NOMO-1 treated with dmso at 0.1 percent for 144 hours (cell line): ENCODE measurements around the gene CMTM7.
"Not testable (repeated sequence)": the region's sequence is repeated elsewhere in the genome, so short reads cannot be mapped to it uniquely, and the experiment has no call there.

Experiments
- DNase-seq: peaks from one replicate; lab custom pipeline; 2025; ENCODE audit not compliant: unreplicated experiment; lab: John Stamatoyannopoulos, UW

CMTM7 gene

DNA sequence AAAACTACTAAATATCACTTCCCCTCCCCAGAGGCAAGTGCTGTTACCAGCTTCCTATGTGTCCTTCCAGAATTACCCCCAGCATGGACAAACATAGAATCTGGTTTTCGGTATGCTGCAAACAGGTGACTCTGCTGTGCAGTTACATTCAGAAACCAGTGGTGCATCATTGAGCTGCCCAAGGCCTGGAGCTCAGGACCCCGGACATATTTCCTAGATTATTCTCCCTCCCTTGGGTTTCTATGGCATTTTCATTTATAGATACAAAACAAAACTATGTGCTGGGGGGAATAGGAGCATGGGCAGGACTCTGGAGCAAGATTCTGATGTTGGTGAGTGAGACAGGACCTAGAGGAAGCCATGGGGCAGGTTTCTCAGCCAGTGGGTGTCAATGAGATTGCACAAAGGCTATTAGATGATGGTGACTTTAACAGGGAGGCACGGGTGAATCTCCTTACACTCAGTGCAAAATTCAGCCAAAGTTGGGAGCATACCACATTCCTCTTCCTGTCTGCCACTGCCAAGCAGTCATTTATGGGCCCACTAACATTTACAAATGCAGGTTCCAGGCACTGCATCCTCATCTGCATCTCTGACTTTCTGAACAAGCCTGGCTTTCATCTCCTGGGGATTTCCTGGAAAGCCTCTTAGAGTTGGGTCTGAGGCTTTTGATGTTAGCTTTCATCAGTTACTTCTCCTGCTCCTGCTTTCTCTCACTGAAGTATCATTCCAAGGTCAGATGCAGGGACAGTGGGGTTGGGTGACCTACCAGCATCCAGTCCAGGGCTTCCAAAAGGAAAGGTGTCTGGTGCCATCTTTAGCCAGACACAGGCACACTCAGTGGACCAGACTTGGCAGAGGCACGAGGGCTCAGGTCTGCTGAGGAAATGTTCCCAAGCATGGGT, 44.5 kb downstream of the CMTM7 start:
- no peak for DNase-seq

- no peak for DNase-seq
Observed at GRCh38 chr3:32436816-32437189, 45.1 kb downstream of the CMTM7 start.

GRCh38 chr3:32437896-32438295, 46.2 kb downstream of the CMTM7 start:
- no peak for DNase-seq

GRCh38 chr3:32438596-32439344, 47.1 kb downstream of the CMTM7 start:
- DNase-seq = no peak

DNA sequence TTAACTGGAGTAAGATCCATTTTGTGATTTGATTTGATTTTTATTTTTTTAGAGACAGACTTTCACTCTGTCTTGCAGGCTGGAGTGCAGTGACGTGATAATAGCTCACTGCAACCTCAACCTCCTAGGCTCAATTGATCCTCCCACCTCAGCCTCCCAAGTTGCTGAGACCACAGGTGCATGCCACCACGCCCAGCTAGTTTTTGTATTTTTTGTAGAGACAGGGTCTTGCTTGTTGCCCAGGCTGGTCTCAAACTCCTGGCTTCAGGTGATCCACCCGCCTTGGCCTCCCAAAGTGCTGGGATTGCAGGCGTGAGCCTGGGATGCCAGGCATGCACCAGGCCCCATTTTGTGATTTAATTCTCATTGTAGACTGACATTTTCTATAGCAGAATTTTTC, 47.8 kb downstream of the CMTM7 start:
- DNase-seq = not testable (repeated sequence)

DNA sequence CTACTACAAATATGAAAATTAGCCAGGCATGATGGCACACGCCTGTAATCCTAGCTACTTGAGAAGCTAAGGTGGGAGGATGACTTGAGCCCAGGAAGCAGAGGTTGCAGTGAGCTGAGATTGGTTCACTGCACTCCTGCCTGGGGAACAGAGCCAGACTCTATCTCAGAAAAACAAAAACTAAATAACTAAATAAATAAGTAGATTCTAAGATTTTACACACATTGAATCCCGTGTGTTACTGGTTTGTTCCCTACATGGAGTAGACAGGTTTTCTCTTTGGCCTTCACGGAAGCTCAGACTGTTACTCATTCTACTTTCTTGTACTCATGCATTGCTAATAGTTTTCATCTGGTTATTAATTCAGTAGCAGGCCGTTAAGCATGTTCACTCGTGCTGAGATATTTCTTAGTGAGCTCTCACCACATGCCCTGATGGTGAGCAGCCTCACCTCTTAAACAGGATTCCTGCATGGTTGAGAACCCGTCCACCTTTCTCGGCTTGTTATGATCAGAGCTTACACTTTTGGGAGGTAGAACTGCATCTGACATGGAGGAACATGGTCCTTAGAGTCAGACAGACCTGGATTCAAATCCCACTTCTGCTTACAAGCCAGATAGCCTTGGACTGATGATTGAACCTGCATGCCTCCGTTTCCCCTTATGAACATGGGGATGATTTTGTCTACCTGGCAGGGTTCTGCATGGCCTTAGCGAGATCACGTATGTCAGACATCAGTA, 49.1 kb downstream of the CMTM7 start:
- DNase-seq = no peak

DNA sequence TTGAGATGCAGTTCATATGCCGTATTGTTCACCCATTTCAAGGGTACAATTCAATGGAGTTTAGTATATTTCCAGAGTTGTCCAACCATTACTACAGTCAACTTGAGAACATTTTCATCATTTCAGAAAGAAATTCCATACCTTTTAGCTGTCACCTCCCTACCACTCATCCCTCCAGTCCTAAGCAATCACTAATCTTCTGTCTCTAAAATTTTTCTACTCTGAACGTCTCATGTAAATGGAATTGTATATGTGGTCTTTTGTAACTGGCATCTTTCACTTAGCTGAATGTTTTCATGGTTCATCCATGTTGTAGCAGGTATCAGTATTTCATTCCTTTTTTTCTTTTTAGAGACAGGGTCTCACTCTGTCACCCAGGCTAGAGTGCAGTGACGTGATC, 51.1 kb downstream of the CMTM7 start:
- no peak for DNase-seq

DNA sequence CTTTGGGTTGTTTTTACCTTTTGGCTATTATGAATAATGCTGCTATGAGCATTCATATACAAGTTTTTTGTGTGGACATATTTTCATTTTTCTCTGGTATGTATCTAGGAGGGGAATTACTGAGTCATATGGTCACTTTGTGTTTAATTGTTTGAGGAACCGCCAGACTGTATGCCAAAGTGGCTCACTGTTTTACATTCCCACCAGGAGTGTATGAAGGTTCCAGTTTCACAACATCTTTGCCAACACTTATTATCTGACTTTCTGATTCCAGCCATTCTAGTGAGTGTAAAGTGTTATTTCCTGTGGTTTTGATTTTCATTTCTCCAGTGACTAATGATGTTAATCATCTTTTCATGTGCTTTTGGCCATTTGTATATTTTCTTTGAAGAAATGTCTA, 51.8 kb downstream of the CMTM7 start:
- DNase-seq = no peak

DNA sequence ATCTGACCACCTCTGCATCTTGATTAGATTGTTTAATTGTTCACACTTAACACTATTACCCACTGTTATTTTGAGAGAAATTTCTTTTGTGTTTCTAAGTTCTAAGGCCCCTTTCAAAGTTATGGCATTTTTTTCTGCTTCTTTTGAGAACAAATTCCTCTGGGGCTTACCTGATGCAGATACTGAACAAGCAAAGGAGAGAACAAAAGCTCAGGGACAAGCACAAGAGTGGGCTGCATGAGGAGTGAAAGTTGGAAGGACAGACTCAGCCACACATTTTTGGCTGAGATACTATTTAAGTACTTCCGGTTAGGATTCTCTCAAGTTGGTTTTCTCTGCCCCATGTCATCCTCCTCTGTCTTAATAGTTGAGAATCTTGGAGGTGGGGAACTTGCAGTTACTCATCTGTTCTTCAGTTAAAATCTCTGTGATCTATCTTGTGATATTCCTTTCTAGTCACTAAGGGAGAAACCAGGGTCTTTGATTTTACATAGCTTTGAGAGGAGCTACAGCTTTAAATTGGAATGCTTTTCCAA, 56.3 kb downstream of the CMTM7 start:
- no peak for DNase-seq

DNA sequence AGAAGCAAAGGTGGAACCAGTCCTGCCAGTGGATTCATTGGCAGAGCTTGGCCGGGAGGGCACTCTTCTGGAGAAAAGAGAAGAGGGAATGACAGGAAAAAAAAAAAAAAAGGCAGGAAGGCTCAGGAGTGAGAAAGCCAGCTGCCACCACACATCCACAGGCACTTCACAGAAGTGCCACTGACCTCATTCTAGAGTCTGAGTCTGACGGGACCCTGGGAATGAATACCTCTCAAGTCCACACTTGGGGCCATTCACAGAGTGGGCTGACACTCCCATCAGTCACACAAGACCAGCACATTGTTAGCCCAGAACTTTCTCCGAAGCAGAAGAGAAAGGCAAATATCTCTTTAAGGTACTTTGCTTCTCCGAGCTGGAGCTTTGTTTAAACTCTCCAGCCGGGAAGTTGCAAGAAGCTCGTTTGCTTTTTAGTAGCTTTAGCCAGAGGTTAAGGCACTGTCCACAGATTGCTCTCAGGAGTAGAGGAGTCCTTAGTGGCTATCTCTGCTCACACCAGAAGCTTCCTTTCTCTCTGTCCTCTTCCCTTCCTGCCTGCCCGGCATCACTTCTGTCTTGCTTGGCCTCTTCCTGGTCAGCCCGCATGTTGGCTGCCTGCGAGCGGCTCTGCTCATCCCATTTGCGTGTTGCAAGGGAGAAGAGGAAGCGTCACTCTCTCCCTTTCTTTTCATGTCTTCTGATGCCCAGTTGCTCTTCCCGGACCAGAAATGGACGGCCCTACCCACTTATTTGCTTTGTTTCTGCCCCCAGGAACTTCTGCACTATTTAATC, 57.2 kb downstream of the CMTM7 start:
- no peak for DNase-seq

DNA sequence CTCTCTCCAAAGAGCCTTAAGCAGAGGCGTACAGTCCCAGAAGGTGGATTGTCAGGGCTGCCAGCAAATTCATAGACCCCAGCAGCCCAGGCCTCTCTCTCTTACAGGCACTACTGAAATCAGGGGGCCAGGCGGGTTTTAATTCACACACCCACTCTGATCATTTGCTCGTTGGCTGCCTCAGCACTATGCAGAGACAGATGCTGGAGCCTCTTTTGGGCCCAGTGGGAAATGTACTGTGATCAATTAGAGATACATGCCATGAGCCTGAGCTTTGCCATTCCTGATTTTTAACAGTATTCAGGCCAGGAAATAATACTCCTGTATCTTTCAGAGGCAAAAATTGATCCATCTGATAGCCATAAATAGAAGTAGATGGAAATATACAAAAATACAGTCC, 58.0 kb downstream of the CMTM7 start:
- DNase-seq = no peak

GRCh38 chr3:32450426-32450825, 58.8 kb downstream of the CMTM7 start:
- no peak for DNase-seq

- DNase-seq = no peak
Observed at GRCh38 chr3:32450992-32451659, 59.5 kb downstream of the CMTM7 start.

DNA sequence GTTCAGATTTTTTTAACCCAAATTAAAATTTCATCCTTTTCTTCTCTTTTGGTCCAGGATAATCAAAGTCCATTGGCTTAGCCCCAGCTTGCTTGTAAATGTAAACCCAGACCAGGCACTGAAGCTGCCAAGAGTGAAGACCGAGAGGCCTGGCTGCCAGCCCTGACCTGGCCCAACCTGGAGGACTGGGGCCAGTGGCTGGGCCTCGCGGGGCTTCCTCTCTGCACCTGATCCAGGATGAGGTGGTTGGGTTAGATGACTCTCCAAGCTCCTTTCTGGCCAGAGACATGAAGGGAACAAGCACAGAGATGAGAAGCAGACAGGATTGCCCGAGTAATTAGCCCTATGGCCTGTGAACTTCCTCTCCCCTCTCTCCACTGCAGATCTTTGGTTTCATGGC, 60.4 kb downstream of the CMTM7 start:
- DNase-seq = no peak

- no peak for DNase-seq
Observed at GRCh38 chr3:32453346-32453745, 61.7 kb downstream of the CMTM7 start.

DNA sequence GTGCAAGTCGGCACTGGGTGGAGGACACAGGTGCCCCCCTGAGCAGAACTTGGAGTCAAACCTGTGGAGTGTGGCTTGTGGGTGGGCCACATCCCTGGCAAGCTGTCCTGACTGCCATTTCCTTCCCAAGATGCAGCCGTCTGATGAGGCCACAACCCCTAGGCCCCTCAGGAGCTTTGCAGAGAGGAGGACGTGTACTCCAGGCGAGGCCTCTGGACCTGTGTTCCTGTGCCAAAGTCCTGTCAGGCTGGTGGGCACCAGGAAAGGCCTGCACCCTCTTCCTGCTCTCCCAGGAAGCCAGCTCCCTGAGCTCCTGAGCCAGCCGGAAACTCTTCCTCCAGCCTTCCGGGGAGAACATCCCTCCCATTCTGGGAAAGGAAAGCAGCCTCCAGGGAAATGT, 62.5 kb downstream of the CMTM7 start:
- no peak for DNase-seq

DNA sequence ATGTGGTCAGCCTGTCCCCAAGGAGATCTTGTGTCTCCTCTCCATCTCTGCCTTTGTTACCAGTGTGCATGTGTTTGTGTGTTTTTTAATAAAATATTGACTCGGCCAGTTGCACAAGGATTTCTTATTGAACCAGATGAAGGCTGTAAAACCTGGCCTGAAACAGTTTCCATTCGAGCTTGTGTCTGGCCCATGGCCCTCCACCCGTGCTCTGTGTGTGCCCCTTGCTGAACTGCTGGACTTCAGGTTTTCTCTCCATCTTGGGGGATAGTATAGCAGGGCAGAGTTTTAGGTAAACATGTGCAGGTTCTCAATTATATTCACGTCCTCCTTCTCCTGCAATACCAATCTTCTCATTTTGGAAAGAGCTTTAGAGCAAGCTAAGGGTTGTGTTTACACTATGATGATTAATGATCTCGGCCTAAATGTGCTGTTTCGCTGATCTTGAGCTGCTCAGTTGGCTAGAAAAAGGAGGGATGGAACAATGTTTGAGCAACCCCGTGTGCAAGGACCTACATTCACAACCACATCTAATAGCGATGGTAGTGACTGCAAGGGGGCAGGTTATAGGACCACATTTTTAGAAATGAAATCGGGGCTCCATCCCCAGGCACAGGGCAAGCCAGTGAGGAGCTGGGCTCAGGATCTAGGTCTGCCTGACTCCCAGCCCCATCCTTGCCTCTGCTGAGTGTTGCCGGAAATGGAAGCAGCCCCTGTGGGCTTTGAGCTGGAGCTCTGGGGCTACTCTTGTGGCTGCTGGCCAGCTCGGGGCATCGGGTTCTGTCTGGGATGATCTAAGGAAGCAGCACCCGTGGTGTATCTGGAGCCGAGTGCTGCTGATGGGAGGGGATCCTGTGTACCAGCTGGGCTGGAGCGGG, 63.3 kb downstream of the CMTM7 start:
- DNase-seq = no peak

GRCh38 chr3:32455609-32456428, 64.2 kb downstream of the CMTM7 start:
- DNase-seq = no peak
